NCI-H1092 (cell line): ENCODE measurements around the gene ECSIT.
"Not testable (repeated sequence)": the region's sequence is repeated elsewhere in the genome, so short reads cannot be mapped to it uniquely, and the experiment has no call there.

Source experiments
- DNase-seq: peaks from one replicate; lab custom pipeline; 2025; lab: John Stamatoyannopoulos, UW

Gene ECSIT, protein sequence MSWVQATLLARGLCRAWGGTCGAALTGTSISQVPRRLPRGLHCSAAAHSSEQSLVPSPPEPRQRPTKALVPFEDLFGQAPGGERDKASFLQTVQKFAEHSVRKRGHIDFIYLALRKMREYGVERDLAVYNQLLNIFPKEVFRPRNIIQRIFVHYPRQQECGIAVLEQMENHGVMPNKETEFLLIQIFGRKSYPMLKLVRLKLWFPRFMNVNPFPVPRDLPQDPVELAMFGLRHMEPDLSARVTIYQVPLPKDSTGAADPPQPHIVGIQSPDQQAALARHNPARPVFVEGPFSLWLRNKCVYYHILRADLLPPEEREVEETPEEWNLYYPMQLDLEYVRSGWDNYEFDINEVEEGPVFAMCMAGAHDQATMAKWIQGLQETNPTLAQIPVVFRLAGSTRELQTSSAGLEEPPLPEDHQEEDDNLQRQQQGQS

GRCh38 chr19:11528551-11529341 lies at the start of gene ECSIT:
Gene ECSIT (minus strand): TSS chr19:11529134. CDS start chr19:11519170, 9,964 bp downstream.
- peak; percentile 95 for DNase-seq

- no peak for DNase-seq
These were observed 48.7 kb upstream of the ECSIT start, which contains the start of gene ACP5 for GRCh38 chr19:11577451-11578257. Gene ACP5 (minus strand): TSS chr19:11577645. CDS start chr19:11577317, 328 bp downstream.

DNA sequence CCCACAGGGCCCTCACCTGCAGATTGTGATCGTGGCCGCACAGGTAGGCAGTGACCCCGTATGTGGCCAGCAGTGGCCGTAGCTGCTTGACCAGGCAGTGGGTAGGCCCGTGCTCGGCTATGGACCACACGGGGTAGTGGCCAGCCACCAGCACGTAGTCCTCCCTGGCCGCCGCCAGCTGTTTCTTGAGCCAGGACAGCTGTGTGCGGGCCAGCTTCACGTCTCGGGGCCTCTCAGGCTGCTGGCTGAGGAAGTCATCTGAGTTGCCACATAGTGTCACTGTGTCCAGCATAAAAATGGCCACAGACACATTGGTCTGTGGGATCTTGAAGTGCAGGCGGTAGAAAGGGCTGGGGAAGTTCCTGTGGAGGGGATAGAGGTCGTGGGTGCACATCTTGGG lies 47.3 kb upstream of the ECSIT start:
- DNase-seq = no peak

DNA sequence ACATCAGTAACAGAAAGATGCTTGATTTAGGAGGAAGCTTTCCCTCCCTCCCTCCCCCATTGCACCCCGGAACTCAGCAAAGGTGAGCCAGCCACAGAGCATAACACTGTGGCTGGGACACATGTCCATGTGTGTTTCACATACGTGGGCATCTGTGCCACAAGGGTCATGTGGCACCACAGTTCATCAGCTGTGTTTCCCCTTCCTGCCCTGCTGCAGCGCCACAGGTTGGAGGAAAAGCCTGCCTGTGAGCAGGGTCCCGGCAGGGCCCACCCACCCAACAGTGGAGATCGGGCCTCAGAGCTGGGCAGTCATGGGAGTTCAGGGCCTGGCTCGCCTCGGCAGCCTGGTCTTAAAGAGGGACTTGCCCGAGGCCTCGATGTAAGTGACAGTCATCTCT lies 45.8 kb upstream of the ECSIT start:
- no peak for DNase-seq

DNA sequence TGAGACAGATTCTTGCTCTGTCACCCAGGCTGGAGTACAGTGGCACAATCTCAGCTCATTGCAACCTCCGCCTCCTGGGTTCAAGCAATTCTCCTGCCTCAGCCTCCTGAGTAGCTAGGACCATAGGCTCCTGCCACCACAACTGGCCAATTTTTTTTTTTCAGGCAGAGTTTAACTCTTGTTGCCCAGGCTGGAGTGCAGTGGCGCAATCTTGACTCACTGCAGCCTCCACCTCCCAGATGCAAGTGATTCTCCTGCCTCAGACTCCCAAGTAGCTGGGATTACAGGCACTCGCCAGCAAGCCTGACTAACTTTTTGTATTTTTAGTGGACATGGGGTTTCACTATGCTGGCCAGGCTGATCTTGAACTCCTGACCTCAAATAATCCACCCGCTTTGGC lies 44.8 kb upstream of the ECSIT start:
- not testable (repeated sequence) for DNase-seq

GRCh38 chr19:11573354-11573753 lies 44.4 kb upstream of the ECSIT start:
- DNase-seq = not testable (repeated sequence)

- no peak for DNase-seq
These were observed 41.1 kb upstream of the ECSIT start for GRCh38 chr19:11570039-11570462.

DNA sequence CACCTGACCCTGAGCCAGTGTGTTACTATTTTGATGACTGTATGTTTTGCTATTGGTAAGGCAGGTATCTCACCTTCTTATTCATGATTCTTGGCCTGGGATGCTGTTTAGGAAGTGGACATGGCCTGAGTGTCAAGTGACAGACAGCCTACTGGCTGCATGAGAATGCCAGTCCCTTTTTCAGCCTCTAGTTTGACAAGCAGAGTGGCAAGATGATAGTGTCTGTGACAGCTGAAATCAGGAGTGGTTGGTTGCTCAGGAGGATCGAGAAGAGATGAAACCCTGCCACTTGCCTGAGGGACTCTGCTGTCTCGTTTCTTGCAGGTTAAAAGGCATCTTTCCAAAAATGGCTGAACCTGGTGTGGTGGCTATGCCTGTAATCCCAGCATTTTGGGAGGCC lies 37.2 kb upstream of the ECSIT start:
- no peak for DNase-seq

GRCh38 chr19:11565649-11565980 lies 36.7 kb upstream of the ECSIT start:
- not testable (repeated sequence) for DNase-seq

DNA sequence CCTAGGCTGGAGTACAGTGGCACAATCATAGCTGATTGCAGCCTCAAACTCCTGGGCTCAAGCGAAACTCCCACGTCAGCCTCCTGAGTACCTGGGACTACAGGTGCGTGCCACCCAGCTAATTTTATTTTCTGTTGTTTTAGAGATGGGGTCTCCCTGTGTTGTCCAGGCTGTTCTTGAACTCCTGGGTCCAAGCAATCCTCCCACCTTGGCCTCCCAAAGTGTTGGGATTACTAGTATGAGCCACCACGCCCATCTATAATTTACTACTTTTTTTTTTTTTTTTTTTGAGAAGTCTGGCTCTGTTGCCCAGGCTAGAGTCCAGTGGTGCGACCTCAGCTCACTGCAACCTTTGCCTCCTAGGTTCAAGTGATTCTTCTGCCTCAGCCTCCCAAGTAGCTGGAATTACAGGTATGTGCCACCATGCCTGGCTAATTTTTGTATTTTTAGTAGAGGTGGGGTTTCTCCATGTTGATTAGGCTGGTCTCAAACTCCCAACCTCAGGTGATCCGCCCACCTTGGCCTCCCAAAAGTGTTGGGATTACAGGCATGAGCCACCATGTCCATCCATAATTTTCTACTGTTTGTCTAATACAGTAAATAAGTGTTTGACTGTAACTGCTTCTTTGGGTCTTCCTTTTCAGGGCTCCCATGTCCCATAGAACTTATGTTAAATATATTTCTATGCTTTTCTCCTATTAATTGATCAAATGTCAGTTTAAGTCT lies 35.3 kb upstream of the ECSIT start:
- DNase-seq = not testable (repeated sequence)

DNA sequence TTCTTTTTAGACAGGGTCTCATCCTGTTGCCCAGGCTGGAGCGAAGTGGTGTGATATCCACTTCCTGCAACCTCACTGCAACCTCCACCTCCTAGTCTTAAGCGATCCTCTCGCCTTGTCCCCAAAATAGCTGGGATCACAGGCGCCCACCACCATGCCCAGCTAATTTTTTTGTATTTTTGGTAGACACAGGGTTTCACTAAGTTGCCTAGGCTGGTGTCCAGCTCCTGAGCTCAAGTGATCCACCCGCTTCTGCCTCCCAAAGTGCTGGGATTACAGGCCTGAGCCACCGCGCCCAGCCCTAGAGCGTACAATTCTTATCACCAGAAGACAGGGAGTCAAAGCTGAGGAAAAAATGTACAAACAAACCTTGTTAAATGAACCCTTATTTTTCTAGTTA lies 34.6 kb upstream of the ECSIT start:
- no peak for DNase-seq

DNA sequence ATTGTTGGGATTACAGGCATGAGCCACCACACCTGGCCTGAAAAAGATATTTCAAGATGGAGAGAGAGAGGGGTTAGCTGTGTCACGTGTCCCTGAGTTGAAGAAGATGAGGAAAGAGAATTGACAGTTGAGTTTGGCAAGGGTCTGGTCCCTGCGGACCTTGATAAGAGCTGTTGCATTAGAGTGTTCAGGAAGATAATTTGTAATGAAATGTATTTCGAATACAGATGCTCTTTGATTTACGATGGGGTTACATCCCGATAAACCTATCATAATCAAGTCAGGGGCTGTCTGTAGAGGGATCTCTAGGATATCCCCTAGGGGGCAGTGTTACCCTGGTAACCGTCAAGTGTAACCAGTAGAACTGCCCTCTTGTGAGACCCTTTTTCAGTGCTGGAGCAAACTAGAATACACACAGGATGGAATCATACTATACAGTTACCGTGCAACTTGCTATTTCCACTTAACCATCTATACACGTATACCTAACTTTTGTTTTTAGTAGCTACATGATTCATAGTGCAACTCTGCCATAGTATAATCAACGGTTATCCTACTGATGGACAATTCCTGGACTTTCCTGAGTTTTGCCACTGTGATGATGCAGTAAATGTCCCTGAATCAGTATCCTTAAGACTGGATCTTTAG lies 31.6 kb upstream of the ECSIT start:
- peak; percentile 79 for DNase-seq

- DNase-seq = peak; percentile 98
These were observed 30.2 kb upstream of the ECSIT start, which contains the start of gene ELOF1 for GRCh38 chr19:11558881-11559828. Gene ELOF1 (minus strand): TSS chr19:11559230. CDS start chr19:11554347, 4,883 bp downstream.

- no peak for DNase-seq
These were observed 27.9 kb upstream of the ECSIT start for GRCh38 chr19:11556634-11557420.

- no peak for DNase-seq
These were observed 26.3 kb upstream of the ECSIT start for GRCh38 chr19:11555246-11555645.

GRCh38 chr19:11554160-11554559 lies 25.2 kb upstream of the ECSIT start:
- DNase-seq = no peak

DNA sequence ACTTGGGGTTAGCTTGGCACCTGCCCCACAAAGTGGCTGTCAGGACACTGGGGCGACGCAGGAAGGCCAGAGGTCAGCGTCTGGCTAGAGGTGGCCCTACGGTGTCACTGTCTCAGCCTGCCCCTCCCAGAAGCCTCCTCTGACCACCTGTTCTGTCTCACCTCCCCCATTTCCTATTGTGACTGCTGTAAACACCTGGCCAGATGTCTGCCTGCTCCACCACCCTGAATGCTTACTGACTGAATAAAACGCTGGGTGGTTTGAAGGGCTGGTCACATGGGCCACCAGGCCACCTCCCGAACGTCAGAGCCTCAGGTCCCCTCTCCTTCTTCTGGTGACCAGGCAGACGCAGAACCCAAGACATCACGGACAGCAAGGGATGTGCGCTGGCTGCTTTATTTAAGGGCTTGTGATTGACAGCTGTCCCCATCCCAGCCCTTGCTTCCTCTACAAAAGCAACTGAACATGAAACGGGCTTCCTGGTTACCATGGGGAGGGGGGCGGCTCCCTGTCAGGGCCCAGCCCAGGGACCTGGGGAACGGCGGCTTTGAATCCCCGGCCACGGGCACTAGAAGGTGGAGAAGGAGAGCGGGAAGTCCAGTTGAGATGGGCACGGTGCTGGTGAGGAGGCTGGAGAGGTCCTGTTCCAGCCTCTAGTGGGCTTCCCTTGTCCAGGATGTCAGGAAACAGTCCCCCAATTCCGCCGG lies 23.9 kb upstream of the ECSIT start:
- DNase-seq = no peak

GRCh38 chr19:11551603-11552235 lies 22.8 kb upstream of the ECSIT start:
- DNase-seq = no peak
